B cell (primary cell): ENCODE measurements around the gene TRPC6.

Source experiments
- CTCF ChIP-seq: fragments of 200-600 bp; IDR thresholded peaks from one replicate; pipeline ENCODE4 v1.8.0; 2022; ENCODE audit warnings: antibody characterized with exemption, mild to moderate bottlenecking
- EZH2 ChIP-seq: IDR thresholded peaks from 2 replicates; pipeline ENCODE4 v1.6.1; 2012; ENCODE audit warnings: borderline replicate concordance, low read depth, mild to moderate bottlenecking, moderate library complexity, low read length; ENCODE audit not compliant: insufficient read depth, poor library complexity, severe bottlenecking

GRCh38 chr11:101521821-101522220 lies 62.0 kb downstream of the TRPC6 start:
- no peak for TF ChIP-seq CTCF
- TF ChIP-seq EZH2 = no peak
